ENCODE data around the gene CSMD2.

CSMD2 gene

DNA sequence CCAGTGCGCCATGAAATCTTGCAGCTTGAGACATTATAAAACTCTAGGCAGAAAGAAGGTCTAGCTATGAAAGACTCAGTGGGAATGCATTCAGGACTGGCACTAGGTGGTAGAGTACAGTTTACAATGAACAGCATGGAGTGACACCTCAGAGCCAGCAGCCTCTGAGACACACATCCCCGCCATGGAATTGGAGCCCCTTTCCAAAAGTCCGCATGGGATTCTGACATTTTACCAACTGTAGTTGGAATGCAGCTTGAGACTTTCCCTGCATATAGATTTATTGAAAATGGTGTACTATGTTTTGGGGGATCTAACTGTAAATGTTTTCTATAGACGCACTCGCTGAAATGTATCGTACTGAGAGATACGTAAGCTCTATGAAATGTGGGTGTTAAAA, 576.3 kb downstream of the CSMD2 start:
- no peak overlapping the region for H3K4me3 ChIP-seq
- no peak for DNase-seq (ENCODE audit: low spot score)
- TF ChIP-seq, protein P1, sequence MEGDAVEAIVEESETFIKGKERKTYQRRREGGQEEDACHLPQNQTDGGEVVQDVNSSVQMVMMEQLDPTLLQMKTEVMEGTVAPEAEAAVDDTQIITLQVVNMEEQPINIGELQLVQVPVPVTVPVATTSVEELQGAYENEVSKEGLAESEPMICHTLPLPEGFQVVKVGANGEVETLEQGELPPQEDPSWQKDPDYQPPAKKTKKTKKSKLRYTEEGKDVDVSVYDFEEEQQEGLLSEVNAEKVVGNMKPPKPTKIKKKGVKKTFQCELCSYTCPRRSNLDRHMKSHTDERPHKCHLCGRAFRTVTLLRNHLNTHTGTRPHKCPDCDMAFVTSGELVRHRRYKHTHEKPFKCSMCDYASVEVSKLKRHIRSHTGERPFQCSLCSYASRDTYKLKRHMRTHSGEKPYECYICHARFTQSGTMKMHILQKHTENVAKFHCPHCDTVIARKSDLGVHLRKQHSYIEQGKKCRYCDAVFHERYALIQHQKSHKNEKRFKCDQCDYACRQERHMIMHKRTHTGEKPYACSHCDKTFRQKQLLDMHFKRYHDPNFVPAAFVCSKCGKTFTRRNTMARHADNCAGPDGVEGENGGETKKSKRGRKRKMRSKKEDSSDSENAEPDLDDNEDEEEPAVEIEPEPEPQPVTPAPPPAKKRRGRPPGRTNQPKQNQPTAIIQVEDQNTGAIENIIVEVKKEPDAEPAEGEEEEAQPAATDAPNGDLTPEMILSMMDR (IDR thresholded peaks at IDR 0.05), result no peak
- H3K27ac ChIP-seq, result no peak overlapping the region

DNA sequence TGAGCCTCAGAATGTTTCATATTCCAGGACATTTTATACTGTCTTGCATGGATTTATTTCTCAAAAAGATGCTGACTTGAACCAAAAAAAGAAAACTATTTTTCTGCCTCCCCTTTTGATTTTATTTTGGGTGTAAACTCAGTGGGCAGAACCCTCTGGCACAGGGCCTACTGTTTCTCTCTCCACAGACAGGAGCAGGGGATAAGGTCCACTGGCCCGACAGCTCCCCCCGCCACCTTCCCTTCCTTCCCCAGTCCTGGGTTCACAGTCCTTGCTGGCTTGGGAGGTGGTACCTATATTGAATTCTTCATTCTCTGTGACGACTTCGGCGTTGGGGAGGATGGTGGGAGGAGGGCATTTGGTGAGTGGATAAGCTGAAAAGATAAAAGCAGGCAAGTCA, 578.2 kb downstream of the CSMD2 start:
- TF ChIP-seq, protein P1 (IDR thresholded peaks at IDR 0.05), result no peak
- Histone ChIP-seq H3K27ac (no peak overlapping the region), H3K4me3 (no peak overlapping the region)
- DNase-seq (ENCODE audit: low spot score), result no peak

DNA sequence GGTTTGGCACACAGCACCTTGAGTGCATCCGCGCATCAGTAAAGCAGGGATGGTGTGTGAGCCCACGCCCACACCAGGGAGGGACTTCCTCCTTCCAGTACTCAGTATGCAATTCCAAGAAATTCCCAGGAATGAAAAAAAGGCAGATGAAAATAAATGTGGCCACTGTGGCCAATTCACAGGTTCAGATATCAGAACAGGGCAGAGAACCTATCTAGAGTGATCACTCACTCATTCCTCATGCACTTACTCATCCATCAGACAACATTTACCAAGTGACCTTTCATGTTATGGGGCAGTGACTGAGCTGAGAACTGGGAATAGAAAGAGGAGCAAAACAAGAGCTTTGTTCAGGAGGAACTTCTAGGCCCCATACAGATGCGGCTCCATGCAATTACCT, 578.9 kb downstream of the CSMD2 start:
- no peak for DNase-seq (ENCODE audit: low spot score)
- Histone ChIP-seq H3K27ac (no peak overlapping the region), H3K4me3 (no peak overlapping the region)
- TF ChIP-seq, protein P1 (IDR thresholded peaks at IDR 0.05), result no peak

- Histone ChIP-seq H3K4me3 (no peak overlapping the region), H3K27ac (no peak overlapping the region)
- no peak for DNase-seq (ENCODE audit: low spot score)
- TF ChIP-seq, protein P1 (IDR thresholded peaks at IDR 0.05), result no peak
Observed at GRCh38 chr1:33583567-33583966, 581.5 kb downstream of the CSMD2 start.

- TF ChIP-seq, protein P1 (IDR thresholded peaks at IDR 0.05), result no peak
- no peak for DNase-seq (ENCODE audit: low spot score)
- no peak overlapping the region for H3K4me3 ChIP-seq
- H3K27ac ChIP-seq, result no peak overlapping the region
Observed at GRCh38 chr1:33578557-33579448, 586.2 kb downstream of the CSMD2 start.

- Histone ChIP-seq H3K4me3 (no peak overlapping the region), H3K27ac (no peak overlapping the region)
Observed at GRCh38 chr1:33577663-33578062, 587.4 kb downstream of the CSMD2 start.

More at GRCh38 chr1:33577663-33578062, 587.4 kb downstream of the CSMD2 start:
- TF ChIP-seq, protein P1 (IDR thresholded peaks at IDR 0.05), result no peak
- no peak for DNase-seq (ENCODE audit: low spot score)

Measured in coronary artery (tissue), 2 donors.